C1 segment of cervical spinal cord (tissue), 14 donors: ENCODE data around the gene RBFOX1.

Experiments used
- DNase-seq, 14 donors: peaks; one replicate each; lab custom pipeline; 2025; lab: John Stamatoyannopoulos, UW

Gene RBFOX1

GRCh38 chr16:7518158-7518557, 185.5 kb downstream of the RBFOX1 start:
- no peak for DNase-seq

- DNase-seq, result no peak
Measured at GRCh38 chr16:7521834-7522233, 189.2 kb downstream of the RBFOX1 start.

GRCh38 chr16:7524419-7524818, 191.8 kb downstream of the RBFOX1 start:
- no peak for DNase-seq

GRCh38 chr16:7526736-7527135, 194.1 kb downstream of the RBFOX1 start:
- DNase-seq, result no peak

GRCh38 chr16:7532534-7532933, 199.9 kb downstream of the RBFOX1 start:
- DNase-seq, result no peak

GRCh38 chr16:7534749-7535148, 202.1 kb downstream of the RBFOX1 start:
- DNase-seq, result no peak

- DNase-seq, result no peak
Measured at GRCh38 chr16:7541026-7541425, 208.4 kb downstream of the RBFOX1 start.

GRCh38 chr16:7545251-7545650, 212.6 kb downstream of the RBFOX1 start:
- no peak for DNase-seq

- no peak for DNase-seq
Measured at GRCh38 chr16:7546948-7547347, 214.3 kb downstream of the RBFOX1 start.

GRCh38 chr16:7547736-7548135, 215.1 kb downstream of the RBFOX1 start:
- no peak for DNase-seq

GRCh38 chr16:7548796-7549318, 216.2 kb downstream of the RBFOX1 start:
- DNase-seq, result no peak

GRCh38 chr16:7550096-7550495, 217.5 kb downstream of the RBFOX1 start:
- DNase-seq, result no peak

- DNase-seq, result no peak
Measured at GRCh38 chr16:7555459-7555858, 222.8 kb downstream of the RBFOX1 start.

- no peak for DNase-seq
Measured at GRCh38 chr16:7561908-7562405, 229.3 kb downstream of the RBFOX1 start.

- DNase-seq, result no peak
Measured at GRCh38 chr16:7566360-7566759, 233.7 kb downstream of the RBFOX1 start.

- no peak for DNase-seq
Measured at GRCh38 chr16:7571366-7571765, 238.7 kb downstream of the RBFOX1 start.

GRCh38 chr16:7577588-7577987, 244.9 kb downstream of the RBFOX1 start:
- no peak for DNase-seq

GRCh38 chr16:7579454-7579853, 246.8 kb downstream of the RBFOX1 start:
- DNase-seq, result no peak

- no peak for DNase-seq
Measured at GRCh38 chr16:7581175-7581574, 248.5 kb downstream of the RBFOX1 start.

- no peak for DNase-seq
Measured at GRCh38 chr16:7583396-7583795, 250.8 kb downstream of the RBFOX1 start.

GRCh38 chr16:7584561-7584960, 251.9 kb downstream of the RBFOX1 start:
- no peak for DNase-seq

GRCh38 chr16:7585705-7586104, 253.1 kb downstream of the RBFOX1 start:
- no peak for DNase-seq

- no peak for DNase-seq
Measured at GRCh38 chr16:7590934-7591333, 258.3 kb downstream of the RBFOX1 start.

- DNase-seq, result no peak
Measured at GRCh38 chr16:7596308-7596707, 263.7 kb downstream of the RBFOX1 start.
